ENCODE measurements around the gene UPK2.

UPK2 gene

DNA sequence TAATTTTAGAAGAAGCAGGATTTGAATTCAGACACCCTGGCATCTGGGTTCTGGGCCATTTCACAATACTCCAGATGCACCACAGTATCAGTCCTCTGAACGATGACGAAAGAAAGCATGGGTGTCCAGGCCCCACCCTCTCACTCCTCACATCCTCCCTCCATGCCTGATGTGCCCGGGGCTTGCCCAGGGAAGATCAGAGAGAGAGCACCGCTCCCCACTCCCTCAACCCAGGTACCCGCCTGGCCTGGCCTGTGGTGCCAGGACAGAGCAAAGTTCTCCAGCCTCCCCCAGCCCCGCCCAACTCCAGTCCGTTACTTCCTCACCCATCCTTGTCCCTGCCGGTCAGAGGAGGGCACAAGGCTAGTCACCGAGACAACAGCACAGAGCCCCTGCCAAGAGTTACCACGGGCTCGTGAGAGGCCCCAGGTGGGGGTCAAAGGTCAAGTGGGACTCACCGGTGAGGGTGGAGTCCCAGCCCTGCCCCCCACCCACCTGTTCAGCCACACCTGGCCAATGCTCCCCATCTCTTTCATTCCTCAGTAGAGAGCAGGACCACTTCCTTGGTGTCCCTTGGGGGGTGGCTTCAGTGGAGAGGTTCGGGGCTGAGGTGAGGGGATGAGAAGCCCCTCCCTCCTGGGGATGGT is 38.5 kb upstream of the UPK2 start:
- DNase-seq = no peak

DNA sequence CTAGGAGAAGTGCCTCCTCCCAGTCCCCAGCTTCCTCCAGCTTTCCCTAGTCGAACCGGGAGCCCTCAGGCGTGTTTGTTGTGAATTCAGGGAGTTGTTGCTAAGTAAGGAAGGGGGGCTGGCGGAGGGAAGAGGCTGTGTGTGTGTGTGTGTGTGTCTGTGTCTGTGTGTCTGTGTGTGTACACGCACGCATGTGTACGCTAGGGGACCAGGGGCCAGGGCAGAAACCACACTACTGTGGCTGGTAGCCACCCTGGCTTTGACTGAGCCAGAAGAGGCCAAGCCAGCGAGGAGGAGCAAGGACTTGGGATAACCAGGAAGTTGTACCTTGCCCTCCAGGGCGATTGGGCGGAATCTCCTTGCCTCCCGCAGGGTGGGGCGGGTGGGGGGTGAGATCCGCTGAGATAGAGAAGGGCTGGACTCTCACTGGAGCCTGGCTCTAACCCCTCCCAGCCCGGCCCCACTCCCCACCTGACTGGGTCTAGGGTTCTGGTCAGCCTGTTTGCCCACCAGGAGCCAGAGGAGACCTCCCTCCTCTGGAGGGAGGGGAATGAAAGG is 37.9 kb upstream of the UPK2 start:
- DNase-seq = peak in 1 of 58 donors; percentile 42

DNA sequence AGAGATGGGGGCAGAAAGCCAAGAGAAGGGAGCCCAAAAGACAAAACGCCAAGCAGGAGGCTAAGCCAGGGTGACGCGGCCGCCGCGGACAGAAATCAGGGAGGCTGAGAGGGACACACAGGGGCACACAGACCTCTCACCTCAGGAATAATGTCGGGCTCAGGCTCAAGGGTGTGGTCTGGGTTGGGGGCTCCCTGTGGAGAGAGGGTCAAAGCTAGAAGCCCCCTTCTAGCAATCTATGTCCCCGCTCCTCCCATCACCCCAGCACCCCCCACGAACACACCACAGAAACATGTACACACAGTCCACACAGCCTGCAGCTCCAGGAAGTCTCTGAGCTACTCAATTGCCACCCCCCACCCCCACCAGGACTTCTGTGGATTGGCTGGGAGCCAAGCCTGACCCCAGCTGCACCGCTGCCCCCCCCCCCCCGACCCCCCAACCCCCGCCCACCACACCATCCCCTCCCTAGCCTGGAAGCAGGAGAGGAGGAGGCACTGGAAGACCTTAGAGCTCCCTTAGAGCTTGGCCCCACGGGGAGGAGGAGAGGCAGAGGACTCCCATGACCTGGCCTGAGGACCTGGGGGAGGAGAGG is 37.3 kb upstream of the UPK2 start:
- no peak for DNase-seq

DNA sequence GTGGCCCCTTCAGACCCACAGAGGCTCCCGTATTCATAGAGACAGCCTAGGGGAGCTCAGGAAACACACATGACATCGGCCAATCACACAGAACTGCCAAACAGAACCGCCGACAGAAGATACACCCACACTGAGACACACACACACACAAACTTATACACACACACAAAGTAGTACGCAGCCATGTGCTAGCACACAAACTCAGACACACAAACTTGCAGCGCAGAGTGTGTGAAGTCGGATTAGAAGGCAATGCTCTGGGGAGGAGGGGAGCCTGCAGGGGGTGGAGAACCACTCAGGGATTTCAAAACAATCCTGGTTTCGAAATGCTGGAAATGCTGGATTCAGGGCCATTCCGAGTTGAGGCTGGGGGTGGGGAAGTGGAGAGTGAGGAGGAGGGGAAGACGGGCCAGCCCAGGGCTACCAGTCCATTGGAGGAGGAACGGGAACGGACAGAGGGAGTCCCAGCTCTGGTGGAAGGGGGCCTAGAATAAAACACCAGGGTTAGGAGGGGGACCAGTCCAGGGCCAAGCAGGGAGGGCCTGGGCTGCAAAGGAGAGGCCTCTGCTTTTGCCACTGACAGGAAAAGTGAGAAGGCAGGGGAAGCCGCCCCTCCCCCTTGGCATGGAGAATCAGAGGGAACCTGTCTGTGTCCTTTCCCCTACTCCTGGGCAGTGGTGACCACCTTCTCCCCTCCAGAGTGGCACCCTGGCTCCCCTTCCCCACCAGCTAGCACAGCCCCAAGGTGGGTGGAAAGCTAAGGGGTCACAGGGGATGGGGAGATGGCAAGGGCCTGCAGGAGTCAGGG is 34.8 kb upstream of the UPK2 start:
- peak in 3 of 58 donors; percentile 39 to 51 (median 44) for DNase-seq

DNA sequence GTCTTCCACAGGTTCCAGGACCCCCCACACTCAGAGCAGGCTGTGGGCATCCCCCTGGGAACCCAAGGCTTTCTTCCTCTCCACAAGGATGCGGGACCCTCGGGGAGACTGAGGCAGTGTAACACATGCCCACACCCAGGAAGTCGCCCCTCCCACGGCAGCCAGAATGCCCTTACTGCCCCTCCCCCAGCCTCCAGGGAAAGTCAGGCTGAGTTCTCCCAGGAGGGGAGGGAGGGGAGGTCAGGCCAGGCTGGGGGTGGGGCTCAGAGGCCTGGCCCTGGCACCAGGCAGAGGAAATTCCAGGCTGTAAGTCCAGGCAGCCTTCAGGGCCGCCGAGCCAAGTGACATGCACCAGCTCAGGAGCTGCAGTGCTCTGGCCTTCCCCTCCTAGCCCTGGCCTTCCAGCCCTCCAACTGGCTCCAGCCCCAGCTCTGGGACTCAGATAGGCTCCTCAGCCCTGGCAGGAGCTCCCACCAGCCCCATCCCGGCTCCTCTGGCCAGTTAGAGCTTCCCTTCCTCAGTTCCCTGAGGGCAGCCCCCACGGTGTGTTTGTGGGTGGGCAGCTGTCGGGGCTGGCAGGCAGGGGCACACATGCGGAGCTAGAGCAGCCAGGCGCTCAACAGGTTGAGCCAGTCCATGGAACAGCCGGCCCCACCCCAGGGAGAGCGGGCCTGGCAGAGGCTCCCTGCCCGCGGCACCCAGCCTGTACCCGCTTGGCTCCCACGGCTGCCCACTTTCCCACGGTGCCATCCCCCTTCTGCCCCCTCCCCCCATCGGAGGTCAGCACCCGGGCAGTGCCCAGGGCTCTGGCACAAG is 34.0 kb upstream of the UPK2 start:
- DNase-seq = peak in 36 of 58 donors; percentile 24 to 80 (median 54)

DNA sequence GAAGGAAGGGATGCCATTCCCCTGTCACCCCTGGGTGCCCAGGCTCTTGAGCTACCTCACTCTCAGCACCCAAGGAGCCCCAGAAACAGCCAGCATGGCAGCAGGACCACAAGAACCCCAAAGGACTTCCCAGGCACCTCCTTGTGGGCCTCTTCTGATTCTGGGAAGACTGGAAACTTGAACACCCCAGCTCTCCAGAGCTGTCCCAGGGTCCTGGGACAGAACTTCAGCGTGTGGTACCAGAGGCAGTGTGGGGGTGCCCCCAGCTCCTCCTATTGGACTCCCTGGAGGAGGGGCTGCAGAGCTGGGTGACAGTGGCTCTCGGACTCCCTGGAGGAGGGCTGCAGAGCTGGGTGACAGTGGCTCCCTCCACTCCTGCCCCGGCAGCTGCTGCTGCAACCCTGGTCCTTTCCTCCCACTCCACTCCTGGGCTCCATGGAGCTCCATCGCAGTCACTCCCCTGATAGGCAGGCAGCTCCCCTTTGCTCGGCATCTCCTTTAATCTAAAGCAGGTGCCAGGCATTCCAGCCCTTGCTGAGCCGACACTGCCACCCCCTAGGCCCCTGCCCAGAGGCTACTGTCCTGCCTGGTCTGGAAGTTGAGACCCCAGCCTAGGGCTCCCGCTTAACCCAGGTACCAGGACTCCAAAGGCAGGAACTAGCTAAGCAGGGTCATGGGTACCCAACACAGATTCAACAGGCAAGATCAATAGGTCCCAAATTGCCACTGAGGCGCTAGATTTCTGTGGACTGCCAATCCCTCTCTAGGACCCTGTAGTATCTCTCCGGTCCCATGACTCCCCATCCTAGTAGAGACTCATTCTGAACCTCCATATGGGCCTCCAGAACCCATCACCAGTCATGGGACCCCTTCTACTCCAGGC is 33.1 kb upstream of the UPK2 start:
- DNase-seq = no peak

DNA sequence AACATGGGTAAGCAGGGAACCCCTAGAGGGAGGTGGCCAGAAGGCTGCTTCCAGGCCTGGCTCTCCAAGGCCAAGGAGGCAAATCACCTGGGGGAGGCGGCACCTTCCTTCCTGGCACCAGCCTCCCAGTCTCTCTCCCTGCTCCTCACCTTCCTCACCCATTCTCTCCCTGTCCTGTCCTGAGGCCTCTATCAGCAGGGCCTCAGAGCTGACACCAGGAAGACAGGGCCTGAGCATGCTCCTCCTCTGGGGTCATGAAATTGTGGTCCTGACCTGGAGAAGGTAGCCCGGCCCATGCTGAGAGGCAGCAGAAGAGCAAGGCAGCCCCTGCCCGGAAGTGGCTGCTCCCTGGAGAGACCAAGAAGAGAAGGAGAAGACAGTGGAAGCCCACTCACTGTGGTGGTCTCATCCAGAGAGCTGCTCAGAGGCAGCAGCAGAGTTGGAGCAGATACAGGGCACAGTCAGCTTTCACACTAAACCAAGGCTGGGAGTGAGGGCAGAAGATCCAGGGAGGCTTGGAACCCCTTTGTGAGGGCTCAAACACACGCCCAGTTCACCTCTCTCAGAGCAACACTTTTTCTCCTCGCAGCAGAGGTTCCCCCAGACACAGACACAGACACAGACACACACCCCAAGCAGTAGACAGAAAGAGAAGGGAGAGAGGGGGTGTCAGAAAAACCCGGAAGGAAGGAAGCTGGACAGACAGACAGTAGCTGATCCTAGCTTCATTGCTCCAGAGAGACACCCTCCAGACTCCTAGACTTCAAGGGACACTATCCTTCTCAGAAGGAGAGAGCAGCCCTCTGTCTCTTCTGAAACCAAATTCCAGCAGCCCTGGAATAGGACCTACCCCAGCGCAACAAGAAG is 32.1 kb upstream of the UPK2 start:
- no peak for DNase-seq

DNA sequence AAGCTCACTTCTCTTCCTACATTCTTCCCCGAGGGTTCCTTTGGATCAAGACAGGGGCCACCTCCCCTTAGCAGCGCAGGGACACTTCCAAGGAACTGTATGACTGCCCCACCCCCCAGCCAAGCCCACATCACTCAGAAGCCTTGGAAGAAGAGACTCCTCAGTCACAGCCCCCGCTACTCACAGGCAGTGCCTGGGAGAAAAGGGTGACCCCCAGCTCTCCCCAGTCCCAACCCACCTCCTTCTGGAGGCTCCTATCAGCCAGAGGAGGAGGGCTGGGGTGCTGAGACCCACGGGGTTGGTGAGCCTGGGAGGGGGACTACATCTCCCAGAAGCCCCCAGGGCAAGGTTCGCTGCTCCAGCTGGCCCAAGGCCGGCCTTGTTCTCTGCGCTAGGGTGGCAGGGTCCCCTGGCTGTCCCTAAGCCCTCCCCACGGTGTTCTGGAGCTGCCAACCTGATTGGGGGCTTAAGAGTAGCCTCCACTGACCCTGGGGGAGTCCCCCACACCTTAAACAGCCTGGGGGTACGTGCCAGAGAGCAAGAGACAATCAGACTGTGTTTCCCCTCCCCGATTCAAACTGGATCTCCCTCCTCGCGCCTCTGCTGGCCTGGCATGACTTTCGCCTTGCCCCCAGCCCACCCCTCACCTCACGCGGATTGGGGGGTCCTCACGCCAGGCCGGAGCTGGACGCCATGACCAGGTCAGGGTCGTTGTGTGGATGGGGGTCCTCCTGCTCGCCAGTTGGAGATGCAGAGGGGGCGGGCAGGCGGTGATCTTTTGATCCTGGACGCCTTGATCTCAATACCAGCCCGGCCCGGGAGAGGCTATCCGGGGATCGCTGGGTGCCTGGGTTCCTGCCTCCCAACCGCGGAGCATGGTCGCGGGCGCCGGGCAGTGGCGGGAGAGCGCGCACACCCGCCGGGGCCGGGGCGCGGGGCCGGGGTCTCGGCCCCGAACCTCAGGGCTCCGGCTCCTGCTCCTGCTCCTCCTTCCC is 31.2 kb upstream of the UPK2 start:
- peak in 43 of 58 donors; percentile 17 to 87 (median 48) for DNase-seq

DNA sequence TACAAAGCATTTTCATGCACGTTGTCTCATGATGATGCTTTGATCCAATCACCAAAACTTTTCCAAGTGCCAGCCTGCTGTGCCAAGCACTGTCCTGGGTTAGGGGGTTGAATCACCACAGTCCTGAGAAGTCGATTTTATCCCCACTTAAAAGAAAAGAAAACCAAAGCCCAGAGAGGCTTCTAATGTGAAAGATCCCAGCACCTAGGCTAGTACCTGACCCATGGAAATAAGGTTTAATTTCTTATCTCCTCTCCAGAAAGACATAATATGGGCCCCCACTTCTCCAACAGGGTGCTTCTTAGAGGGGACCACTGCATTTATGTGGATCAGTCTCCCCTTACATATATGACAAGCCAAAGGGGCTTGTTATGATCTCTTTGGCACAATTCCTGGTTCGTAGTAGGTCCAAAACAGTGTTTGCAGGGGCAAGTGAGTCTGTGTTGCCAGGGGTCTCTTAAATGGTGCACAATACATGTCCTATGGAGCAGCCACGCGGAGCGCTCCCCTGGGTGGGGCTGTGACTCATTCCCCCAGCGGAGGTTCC is 28.5 kb upstream of the UPK2 start:
- DNase-seq = no peak

DNA sequence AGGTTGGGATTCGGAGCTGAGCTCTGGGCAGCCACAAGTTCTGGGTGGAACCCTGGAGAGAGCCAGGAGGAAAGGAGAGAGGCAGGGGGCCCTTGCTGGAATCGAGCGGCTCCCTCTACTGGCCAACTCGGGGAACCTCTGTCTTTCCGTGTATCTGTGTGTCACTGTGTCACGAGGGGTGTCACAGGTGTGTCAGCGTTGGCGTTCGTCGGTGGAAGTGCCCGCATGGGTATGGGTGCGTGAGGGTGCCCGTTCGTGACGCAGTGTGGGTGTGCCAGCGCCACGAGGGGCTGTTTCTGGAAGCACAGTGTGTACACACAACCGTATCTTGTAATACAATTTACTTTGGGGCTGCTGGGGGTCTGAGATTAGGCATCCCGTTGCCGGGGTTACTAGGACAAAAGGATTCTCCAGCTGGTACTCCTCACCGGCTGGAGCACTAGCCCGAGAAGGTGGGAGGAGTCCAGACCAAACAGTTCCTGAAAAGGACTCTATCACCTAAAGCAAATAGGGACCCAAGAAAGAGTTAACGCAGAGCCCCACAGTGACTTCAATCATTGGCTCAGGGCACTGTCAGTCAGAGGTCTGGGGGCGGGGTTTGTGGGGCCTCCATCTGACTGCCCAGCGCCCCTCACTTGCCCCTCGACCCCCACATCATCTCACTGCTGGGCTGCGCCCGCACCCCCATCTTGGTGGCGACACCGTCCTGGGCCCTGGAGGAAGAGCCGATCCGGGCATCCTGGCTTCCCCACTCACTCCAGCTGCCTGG is 27.8 kb upstream of the UPK2 start:
- DNase-seq = peak; percentile 31 to 95 (median 88)

DNA sequence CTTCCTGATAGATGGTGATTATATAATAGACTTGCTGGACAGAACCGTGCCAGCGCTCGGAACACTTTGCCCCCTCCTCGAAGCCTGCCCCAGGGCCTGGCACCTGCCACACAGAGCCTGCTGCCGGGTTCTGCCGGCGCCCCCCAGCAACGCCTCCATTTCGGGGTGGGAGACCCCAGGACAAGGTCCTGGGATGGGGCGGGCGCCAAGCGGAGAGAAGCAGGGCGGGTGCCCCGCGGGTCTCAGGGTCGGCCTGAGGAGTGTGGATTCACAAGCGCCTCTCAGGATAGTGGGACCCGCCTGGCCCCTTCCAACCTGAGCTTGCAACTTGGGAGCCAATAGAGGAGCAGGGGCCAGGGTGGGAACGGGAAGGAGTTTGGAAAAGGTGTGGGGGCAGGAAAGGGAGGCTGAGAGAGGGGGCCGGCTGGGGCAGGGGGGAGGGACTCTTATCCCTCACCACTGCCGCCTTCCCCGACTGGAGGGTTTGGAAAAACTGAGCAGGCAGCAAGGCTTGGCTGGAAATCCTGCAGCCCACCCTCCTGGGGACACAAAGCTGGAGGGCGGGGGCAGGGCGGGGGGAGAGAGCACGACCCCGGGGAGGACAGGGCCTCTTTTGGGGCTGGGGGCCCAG is 27.1 kb upstream of the UPK2 start:
- DNase-seq = peak in 54 of 58 donors; percentile 65 to 96 (median 85)

DNA sequence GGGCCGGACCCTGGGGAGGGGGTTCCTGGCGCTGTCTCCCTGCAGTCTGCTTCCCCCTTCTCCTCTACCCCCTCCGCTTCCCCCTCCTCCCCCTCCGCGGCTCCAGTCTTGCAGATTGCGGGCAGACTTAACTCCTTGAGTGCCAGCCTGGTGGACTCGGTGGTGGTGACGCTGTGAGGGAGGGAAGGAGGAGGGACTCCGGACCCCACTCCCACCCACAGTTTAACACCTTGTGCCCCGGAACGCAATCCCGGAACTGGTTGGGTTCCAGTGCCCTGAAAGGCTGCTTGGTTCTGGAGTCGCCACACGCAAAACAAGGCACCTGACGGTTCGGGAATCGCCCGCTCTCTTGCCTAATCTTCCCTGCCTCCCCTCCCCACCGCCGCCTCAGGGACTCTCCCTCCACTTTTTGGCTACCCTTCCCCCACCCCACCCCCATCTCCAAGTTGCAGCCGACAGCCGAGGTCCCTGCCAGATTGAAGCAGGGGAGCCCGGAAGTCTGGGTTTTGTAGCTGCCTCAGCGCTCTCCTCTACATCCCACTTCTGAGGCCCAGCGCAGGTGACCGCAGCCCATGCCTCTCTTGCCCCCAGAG is 26.5 kb upstream of the UPK2 start:
- DNase-seq = peak in 55 of 58 donors; percentile 53 to 96 (median 85)

DNA sequence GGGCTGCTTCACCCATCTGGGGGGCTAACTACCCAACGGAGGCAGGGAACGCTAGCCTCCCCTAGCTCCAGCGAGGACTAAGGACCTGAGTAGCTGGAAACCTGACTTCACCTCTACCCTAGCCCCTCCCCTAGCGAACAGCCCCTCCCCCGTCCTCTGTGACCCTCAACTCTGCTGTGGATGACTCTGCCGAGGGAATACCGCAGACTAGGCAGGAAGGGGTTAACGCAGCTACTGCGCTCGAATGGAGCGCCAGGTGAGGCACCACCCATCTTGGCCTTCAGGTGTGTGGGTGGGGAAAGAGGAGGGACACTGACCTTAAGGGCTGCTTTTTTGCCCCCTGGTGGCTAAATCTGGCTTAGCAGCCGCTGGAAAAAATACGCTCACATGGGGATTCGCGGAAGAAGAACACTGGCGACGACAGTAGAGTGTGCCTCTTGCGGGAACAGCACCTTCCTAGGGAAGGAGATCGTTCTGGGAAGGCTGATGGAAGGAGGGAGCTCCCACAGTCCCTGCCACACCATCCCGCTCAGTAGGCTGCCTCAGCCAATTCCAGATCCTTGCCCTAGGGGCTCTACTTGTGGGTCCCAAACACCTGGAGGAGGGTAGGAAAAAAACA is 25.9 kb upstream of the UPK2 start:
- DNase-seq = peak in 51 of 58 donors; percentile 28 to 84 (median 60)

DNA sequence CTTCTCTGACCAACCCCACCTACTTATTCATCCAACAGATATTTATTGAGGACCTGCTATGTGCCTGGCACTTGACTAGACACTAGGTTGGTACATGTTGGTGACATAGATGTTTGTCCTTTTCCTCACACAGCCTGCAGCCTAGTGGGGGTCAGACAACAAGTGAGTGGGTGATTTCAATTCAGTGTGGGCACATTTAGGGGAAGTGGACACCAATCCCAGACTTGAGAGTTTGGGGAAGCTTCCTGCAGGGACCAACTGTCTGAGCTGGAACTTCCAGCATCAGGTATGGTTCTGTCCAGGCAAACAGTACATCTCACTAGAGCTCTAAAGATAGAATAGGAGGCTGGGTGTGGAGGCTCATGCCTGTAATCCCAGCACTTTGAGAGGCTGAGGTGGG is 24.5 kb upstream of the UPK2 start:
- DNase-seq = no peak

DNA sequence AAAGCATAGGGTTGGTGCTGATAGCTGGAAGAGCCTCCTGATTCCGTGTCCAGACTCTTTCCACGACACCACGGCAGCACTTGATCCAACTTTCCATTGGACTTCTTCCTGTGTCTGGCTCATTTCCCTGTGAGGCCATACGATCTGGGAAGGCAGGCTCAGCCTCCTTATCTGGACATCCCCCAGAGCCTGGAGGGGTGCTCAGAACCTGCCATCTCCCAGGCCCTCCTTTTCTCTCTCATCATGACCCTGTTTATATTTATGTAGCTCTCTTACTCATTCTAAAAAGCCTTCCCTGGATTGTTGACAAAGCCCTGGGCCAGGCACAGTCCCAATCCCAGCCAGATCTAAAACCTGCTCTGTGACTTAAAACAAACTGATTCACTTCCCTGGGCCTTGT is 22.6 kb upstream of the UPK2 start:
- no peak for DNase-seq
